Measurements from ENCODE around the gene PTPN1.
"Not testable (repeated sequence)": the region's sequence is repeated elsewhere in the genome, so short reads cannot be mapped to it uniquely, and the experiment has no call there.

Gene PTPN1

DNA sequence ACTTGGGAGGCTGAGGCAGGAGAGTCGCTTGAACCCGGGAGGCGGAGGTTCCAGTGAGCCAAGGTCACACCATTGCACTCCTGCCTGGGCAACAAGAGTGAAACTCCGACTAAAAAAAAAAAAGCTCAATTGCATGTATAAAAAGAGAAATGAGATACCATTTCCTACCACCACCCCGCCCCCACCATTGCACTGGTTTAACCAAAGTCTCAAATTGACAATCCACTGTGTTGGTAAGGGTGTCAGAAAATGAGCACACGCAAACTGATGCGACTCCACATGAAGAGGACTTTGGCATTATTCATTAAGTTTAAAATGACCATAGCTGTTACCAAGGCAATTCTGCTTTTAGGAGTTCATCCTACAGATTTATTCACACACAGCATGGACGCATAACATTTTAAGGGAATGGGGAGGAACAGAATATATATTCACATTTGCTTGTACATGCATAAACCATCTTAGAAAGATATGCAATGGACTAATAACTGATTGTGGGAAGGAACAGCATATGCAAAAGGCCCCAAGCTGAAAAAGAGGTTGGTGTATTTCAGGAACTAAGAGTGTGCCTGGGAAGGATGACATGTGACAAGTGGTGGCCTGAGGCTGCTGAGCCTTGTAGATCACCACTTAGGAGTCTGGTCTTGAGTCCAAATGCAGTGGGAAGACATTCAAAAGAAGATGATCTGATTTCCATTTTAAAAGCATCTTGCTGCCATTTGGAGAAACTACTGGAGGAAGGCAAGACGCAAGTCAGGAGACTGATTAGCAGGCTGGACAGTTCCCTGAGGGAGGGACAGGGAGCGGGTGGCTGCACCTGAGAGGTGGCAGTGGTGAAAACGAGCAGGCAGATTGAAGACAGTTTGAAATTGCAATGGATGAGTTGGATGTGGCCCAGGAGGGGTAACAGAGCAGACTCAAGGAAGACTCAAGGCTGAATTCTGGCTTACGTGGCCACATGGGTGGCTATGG, 37.2 kb upstream of the PTPN1 start:
- Histone ChIP-seq H3K9ac (ENCODE audit: low read depth, low read length, poor library complexity, severe bottlenecking) (no peak overlapping the region), H4K20me1 (ENCODE audit: insufficient read depth, low read length, poor library complexity, severe bottlenecking) (no peaks in the 10 kb centered on the region), H3K9me2 (replicated peaks; ENCODE audit: low read depth, low read length) (no peaks in the 10 kb centered on the region), H3K4me1 (ENCODE audit: insufficient read depth, low read length, poor library complexity, severe bottlenecking) (no peaks in the 10 kb centered on the region), H2AFZ (ENCODE audit: low read length) (no peak overlapping the region), H3K9me3 (ENCODE audit: insufficient read depth, low read depth, low read length) (no peaks in the 10 kb centered on the region), H3F3A (ENCODE audit: low read depth) (no peaks in the 10 kb centered on the region), H3K27me3 (ENCODE audit: insufficient read depth, low read length, poor library complexity, severe bottlenecking) (no peaks in the 10 kb centered on the region), H3K79me2 (ENCODE audit: insufficient read depth, low read length) (no peaks in the 10 kb centered on the region), H3K4me3 (ENCODE audit: low read length, poor library complexity, severe bottlenecking) (no peak overlapping the region), H3K4me2 (ENCODE audit: low read depth, low read length, poor library complexity, severe bottlenecking) (no peak overlapping the region), H3K36me3 (ENCODE audit: insufficient read depth, low read length) (no peaks in the 10 kb centered on the region)
- no peak for TF ChIP-seq EZH2phosphoT487 (IDR thresholded peaks at IDR 0.05; ENCODE audit: borderline replicate concordance)
- TF ChIP-seq, protein P1, sequence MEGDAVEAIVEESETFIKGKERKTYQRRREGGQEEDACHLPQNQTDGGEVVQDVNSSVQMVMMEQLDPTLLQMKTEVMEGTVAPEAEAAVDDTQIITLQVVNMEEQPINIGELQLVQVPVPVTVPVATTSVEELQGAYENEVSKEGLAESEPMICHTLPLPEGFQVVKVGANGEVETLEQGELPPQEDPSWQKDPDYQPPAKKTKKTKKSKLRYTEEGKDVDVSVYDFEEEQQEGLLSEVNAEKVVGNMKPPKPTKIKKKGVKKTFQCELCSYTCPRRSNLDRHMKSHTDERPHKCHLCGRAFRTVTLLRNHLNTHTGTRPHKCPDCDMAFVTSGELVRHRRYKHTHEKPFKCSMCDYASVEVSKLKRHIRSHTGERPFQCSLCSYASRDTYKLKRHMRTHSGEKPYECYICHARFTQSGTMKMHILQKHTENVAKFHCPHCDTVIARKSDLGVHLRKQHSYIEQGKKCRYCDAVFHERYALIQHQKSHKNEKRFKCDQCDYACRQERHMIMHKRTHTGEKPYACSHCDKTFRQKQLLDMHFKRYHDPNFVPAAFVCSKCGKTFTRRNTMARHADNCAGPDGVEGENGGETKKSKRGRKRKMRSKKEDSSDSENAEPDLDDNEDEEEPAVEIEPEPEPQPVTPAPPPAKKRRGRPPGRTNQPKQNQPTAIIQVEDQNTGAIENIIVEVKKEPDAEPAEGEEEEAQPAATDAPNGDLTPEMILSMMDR (conservative IDR thresholded peaks at IDR 0.05; ENCODE audit: low read length): no peak

DNA sequence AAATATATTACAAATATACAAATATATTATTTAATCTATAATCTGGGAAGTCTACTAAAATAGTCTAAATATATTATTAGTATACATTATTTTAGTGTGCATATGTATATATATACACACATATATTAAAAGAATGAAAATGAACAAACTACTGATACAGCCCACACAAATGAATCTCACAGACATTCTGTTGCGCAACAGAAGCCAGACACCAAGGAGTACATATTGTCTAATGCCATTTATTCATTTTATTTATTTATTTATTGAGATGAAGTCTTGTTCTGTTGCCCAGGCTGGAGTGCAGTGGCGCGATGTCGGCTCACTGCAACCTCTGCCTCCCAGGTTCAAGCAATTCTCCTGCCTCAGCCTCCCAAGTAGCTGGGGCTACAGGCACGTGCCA, 35.8 kb upstream of the PTPN1 start:
- not testable (repeated sequence) for H3K9me2 ChIP-seq (replicated peaks; ENCODE audit: low read depth, low read length); H3K79me2 ChIP-seq (ENCODE audit: insufficient read depth, low read length); H3K36me3 ChIP-seq (ENCODE audit: insufficient read depth, low read length); H3K9me3 ChIP-seq (ENCODE audit: insufficient read depth, low read depth, low read length); H3K4me1 ChIP-seq (ENCODE audit: insufficient read depth, low read length, poor library complexity, severe bottlenecking); H2AFZ ChIP-seq (ENCODE audit: low read length); H3K9ac ChIP-seq (ENCODE audit: low read depth, low read length, poor library complexity, severe bottlenecking); H3F3A ChIP-seq (ENCODE audit: low read depth); H3K4me3 ChIP-seq (ENCODE audit: low read length, poor library complexity, severe bottlenecking); H3K27me3 ChIP-seq (ENCODE audit: insufficient read depth, low read length, poor library complexity, severe bottlenecking); H3K4me2 ChIP-seq (ENCODE audit: low read depth, low read length, poor library complexity, severe bottlenecking); H4K20me1 ChIP-seq (ENCODE audit: insufficient read depth, low read length, poor library complexity, severe bottlenecking)

DNA sequence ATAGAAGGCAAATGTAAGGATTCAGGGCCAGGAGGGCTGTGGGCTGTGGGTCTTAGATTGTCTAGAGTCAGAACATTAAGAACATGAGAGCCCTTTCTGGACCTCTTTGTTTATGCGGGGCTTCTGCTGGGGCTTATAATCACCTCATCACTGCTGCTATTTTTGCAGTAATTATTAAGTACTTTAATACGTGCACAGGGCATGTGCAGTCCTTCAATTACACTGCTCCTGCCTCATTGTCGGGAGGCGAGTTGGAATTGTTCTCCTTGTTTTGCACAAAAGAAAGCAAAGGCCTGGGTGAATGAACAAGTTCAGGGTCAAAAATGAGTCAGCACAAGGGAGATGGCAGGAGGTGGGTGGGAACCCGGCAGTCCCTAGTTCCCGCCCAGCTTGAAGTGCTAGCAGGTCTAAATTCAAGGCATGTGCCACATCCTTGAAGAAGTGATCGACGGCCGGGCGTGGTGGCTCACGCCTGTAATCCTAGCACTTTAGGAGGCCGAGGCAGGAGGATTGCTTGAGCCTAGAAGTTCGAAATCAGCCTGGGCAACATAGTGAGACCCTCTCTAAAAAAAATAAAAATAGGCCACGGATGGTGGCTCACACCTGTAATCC, 34.4 kb upstream of the PTPN1 start:
- H3K4me2 ChIP-seq (ENCODE audit: low read depth, low read length, poor library complexity, severe bottlenecking): no peak overlapping the region
- H3K36me3 ChIP-seq (ENCODE audit: insufficient read depth, low read length): no peaks in the 10 kb centered on the region
- H3K9me2 ChIP-seq (replicated peaks; ENCODE audit: low read depth, low read length): no peaks in the 10 kb centered on the region
- no peak overlapping the region for H3K9ac ChIP-seq (ENCODE audit: low read depth, low read length, poor library complexity, severe bottlenecking)
- no peaks in the 10 kb centered on the region for H3F3A ChIP-seq (ENCODE audit: low read depth)
- H4K20me1 ChIP-seq (ENCODE audit: insufficient read depth, low read length, poor library complexity, severe bottlenecking): no peaks in the 10 kb centered on the region
- no peak overlapping the region; the same call in 1 of the 2 replicates for H2AFZ ChIP-seq (ENCODE audit: low read length)
- peaks cover 4% of the 10 kb centered on the region for H3K4me1 ChIP-seq (ENCODE audit: insufficient read depth, low read length, poor library complexity, severe bottlenecking)
- TF ChIP-seq, protein P1 (conservative IDR thresholded peaks at IDR 0.05; ENCODE audit: low read length): no peak
- no peak for TF ChIP-seq EZH2phosphoT487 (IDR thresholded peaks at IDR 0.05; ENCODE audit: borderline replicate concordance)
- H3K4me3 ChIP-seq (ENCODE audit: low read length, poor library complexity, severe bottlenecking): no peak overlapping the region
- H3K27me3 ChIP-seq (ENCODE audit: insufficient read depth, low read length, poor library complexity, severe bottlenecking): no peaks in the 10 kb centered on the region
- H3K79me2 ChIP-seq (ENCODE audit: insufficient read depth, low read length): no peaks in the 10 kb centered on the region
- H3K9me3 ChIP-seq (ENCODE audit: insufficient read depth, low read depth, low read length): no peaks in the 10 kb centered on the region
